CD8-positive, alpha-beta memory T cell (primary cell): ENCODE results near the gene LARP4B. TPM values are rescaled to one million over a fixed set of nuclear protein-coding genes. Genes with fewer than 3 reads are reported as not detected.
A peak's percentile ranks its signal among the peaks of the same experiment; 100 is the strongest.
"Not testable (repeated sequence)": the region's sequence is repeated elsewhere in the genome, so short reads cannot be mapped to it uniquely, and the experiment has no call there.

Experiments used
- CTCF ChIA-PET: fragments of 350-600 bp; sonication (Branson Sonifier 250); formaldehyde crosslinking; loops from one replicate; lab custom pipeline; 2021; ENCODE audit warnings: antibody characterized with exemption; lab: Charles Lee
- POLR2A ChIA-PET: fragments of 350-600 bp; sonication (Branson Sonifier 250); formaldehyde crosslinking; loops from one replicate; lab custom pipeline; 2021; ENCODE audit warnings: antibody characterized with exemption; lab: Charles Lee
- DNase-seq, 5 donors: peaks; one replicate each; pipeline versions ENCODE4 v3.0.0 to v3.0.0-alpha.2; 2020 to 2022; ENCODE audit warnings: mixed read lengths in 1 of 5
- H3K27ac ChIP-seq: one replicate; pipeline ENCODE4 v1.7.0; 2013; ENCODE audit warnings: low read depth, mild to moderate bottlenecking, low read length, moderate library complexity
- H3K27me3 ChIP-seq: 2 replicates; pipeline ENCODE4 v1.7.0; 2013; ENCODE audit warnings: low read length, mild to moderate bottlenecking; ENCODE audit not compliant: insufficient read depth, poor library complexity, severe bottlenecking
- H3K36me3 ChIP-seq: 2 replicates; pipeline ENCODE4 v1.7.0; 2013; ENCODE audit warnings: mild to moderate bottlenecking, low read length, moderate library complexity; ENCODE audit not compliant: insufficient read depth
- H3K4me1 ChIP-seq: 2 replicates; pipeline ENCODE4 v1.7.0; 2013; ENCODE audit warnings: mild to moderate bottlenecking, low read length, moderate library complexity; ENCODE audit not compliant: insufficient read depth
- H3K4me3 ChIP-seq: 2 replicates; pipeline ENCODE4 v1.7.0; 2013; ENCODE audit warnings: mild to moderate bottlenecking, low read length
- H3K9me3 ChIP-seq: 2 replicates; pipeline ENCODE4 v1.7.0; 2013; ENCODE audit warnings: mild to moderate bottlenecking, low read length
- H3K27ac Mint-ChIP-seq, 8 donors: one replicate each; pipeline ENCODE4 v1.8.0; 2020 to 2021; ENCODE audit warnings: mixed read lengths in 8 of 8, mild to moderate bottlenecking in 6 of 8, inconsistent platforms in 3 of 8, moderate library complexity in 3 of 8
- H3K27me3 Mint-ChIP-seq, 2 donors: one replicate each; pipeline ENCODE4 v1.8.0; 2020 to 2021; ENCODE audit warnings: mixed read lengths in 2 of 2, mild to moderate bottlenecking in 1 of 2, moderate library complexity in 1 of 2
- H3K36me3 Mint-ChIP-seq, 3 donors: one replicate each; pipeline ENCODE4 v1.8.0; 2020 to 2021; ENCODE audit warnings: mixed read lengths in 3 of 3, inconsistent platforms in 1 of 3, mild to moderate bottlenecking in 1 of 3
- H3K4me1 Mint-ChIP-seq, 3 donors: one replicate each; pipeline ENCODE4 v1.8.0; 2020 to 2021; ENCODE audit warnings: mixed read lengths in 3 of 3, inconsistent platforms in 1 of 3, mild to moderate bottlenecking in 1 of 3
- H3K4me3 Mint-ChIP-seq, 7 donors: one replicate each; pipeline ENCODE4 v1.8.0; 2020 to 2021; ENCODE audit warnings: mixed read lengths in 7 of 7, mild to moderate bottlenecking in 6 of 7, moderate library complexity in 4 of 7, inconsistent platforms in 2 of 7
- H3K9me3 Mint-ChIP-seq, 5 donors: one replicate each; pipeline ENCODE4 v1.8.0; 2020 to 2022; ENCODE audit warnings: mixed read lengths in 5 of 5, mild to moderate bottlenecking in 3 of 5, moderate library complexity in 2 of 5, inconsistent platforms in 1 of 5
- polyA plus RNA-seq: library from polyadenylated mRNA; unstranded; fragments of 300-500 nt; fragmentation: Illumina TruSeq; gene quantifications from one replicate; pipeline ENCODE4 v1.2.3, GENCODE V29; 2021
- total RNA-seq, 2 experiments: library from RNA; stranded (reverse); gene quantifications; one replicate each; pipeline ENCODE4 v1.2.3, GENCODE V29; 2021

The LARP4B gene
- total and polyA plus RNA-seq, 3 experiments from 2014 or later = 30.6 to 128 (median 121) TPM

DNA sequence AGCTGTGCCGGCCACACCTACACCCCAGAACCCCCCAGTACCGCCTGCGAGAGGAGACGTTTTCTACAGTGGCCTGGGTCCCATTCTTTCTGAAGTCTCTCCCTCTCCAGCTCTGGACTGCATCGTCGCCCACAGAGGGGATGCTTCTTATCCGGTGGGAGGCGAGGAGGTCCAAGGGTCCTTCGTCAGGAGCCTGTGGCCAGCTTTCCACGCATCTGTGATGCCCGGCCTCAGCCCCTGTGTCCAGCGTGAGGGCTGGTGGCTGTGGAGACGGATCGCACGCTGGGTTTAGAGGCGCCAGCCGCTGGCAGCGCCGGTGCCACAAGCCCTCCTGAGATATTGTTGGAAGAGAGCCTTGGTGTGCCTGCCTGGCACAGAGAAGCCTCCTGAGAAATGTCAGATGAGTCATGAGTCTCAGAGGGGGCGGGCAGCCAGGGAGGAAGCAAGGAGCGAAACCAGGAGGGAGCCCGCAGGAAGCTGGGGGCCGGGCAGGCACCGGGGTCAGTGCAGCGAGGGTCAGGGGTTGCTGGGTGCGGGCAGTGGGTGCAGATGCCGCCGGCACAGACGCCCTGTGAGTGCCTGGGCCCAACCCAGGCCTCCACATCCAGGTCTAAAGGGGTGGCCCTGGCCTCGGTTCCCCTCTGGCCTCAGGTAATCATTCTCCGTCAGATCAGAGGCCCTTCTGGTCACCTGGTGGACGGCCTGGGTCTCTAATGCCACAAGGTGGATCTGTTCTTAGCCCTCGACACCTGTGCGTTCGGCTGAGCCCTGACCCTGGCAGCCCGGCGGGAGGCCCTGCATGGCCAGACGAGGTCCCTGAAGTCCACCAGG lies 156.0 kb downstream of the LARP4B start:
- no peak overlapping the region for H3K27ac ChIP-seq
- Mint-ChIP-seq H3K36me3 (no peaks in the 10 kb centered on the region), H3K27me3 (peaks cover 9 to 12% of the 10 kb centered on the region in 2 donors), H3K9me3 (no peaks in the 10 kb centered on the region), H3K27ac (no peak overlapping the region), H3K4me3 (no peak overlapping the region), H3K4me1 (no peaks in the 10 kb centered on the region)
- H3K4me3 ChIP-seq = no peak overlapping the region
- no peaks in the 10 kb centered on the region for H3K9me3 ChIP-seq
- H3K36me3 ChIP-seq = no peaks in the 10 kb centered on the region
- CTCF ChIA-PET = no interaction called here
- no peak for DNase-seq
- H3K4me1 ChIP-seq = no peaks in the 10 kb centered on the region
- POLR2A ChIA-PET = no interaction called here
- H3K27me3 ChIP-seq = no peaks in the 10 kb centered on the region

- Histone ChIP-seq H3K4me1 (no peaks in the 10 kb centered on the region), H3K27me3 (no peaks in the 10 kb centered on the region), H3K4me3 (no peak overlapping the region), H3K36me3 (no peaks in the 10 kb centered on the region), H3K9me3 (no peaks in the 10 kb centered on the region), H3K27ac (no peak overlapping the region)
- no peaks in the 10 kb centered on the region for H3K4me1 Mint-ChIP-seq
- peaks cover 0 to 3% (median 0%) of the 10 kb centered on the region in 5 donors for H3K9me3 Mint-ChIP-seq
- no peak for DNase-seq
- H3K27ac Mint-ChIP-seq = no peak overlapping the region
- CTCF ChIA-PET = no interaction called here
- H3K36me3 Mint-ChIP-seq = no peaks in the 10 kb centered on the region
- H3K27me3 Mint-ChIP-seq = peaks cover 1 to 6% of the 10 kb centered on the region in 2 donors
- no peak overlapping the region for H3K4me3 Mint-ChIP-seq
- POLR2A ChIA-PET = no interaction called here
These were observed 156.8 kb downstream of the LARP4B start for GRCh38 chr10:774661-775244.

GRCh38 chr10:774223-774622 lies 157.3 kb downstream of the LARP4B start:
- H3K4me1 ChIP-seq = no peaks in the 10 kb centered on the region
- peaks cover 0 to 3% (median 0%) of the 10 kb centered on the region in 5 donors for H3K9me3 Mint-ChIP-seq
- H3K4me3 ChIP-seq = no peak overlapping the region
- peaks cover 0 to 4% of the 10 kb centered on the region in 2 donors for H3K27me3 Mint-ChIP-seq
- ChIA-PET POLR2A (no interaction called here), CTCF (no interaction called here)
- no peak overlapping the region for H3K27ac Mint-ChIP-seq
- H3K4me1 Mint-ChIP-seq = no peaks in the 10 kb centered on the region
- no peak for DNase-seq
- no peak overlapping the region for H3K27ac ChIP-seq
- no peaks in the 10 kb centered on the region for H3K9me3 ChIP-seq
- H3K36me3 ChIP-seq = no peaks in the 10 kb centered on the region
- no peak overlapping the region for H3K4me3 Mint-ChIP-seq
- no peaks in the 10 kb centered on the region for H3K27me3 ChIP-seq
- no peaks in the 10 kb centered on the region for H3K36me3 Mint-ChIP-seq

DNA sequence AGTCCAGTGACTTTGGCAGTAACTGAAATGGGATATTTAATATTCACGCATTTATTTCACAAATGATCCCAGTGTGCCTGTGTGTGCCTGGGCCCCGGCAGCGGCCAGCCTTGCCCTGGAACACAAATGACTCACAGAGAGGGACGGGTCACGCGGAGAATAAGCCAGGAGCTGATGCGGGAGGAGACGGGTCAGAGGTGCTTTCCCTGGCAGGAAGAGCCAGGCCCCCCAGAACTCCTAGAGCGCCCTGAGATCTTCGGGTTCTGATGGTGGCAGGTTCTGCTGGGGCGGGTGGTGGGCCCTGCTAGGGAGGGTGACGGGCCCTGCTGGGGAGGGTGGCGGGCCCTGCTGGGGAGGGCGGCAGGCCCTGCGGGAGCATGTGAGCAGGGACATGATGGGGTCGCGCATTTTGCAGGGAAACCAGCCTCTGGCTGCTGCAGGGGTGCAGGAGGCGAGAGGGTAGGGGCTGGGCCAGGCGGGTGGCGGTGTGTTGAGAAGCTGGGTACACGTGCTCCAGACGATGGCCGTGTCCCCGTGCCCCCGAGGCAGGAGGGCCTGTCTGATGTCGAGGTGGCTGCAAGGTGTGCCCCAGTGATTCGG lies 157.8 kb downstream of the LARP4B start:
- Mint-ChIP-seq H3K36me3 (no peaks in the 10 kb centered on the region), H3K4me3 (no peak overlapping the region), H3K9me3 (peaks cover 0 to 5% (median 0%) of the 10 kb centered on the region in 5 donors), H3K27ac (no peak overlapping the region), H3K27me3 (peaks cover 0 to 2% of the 10 kb centered on the region in 2 donors), H3K4me1 (no peaks in the 10 kb centered on the region)
- no peaks in the 10 kb centered on the region for H3K4me1 ChIP-seq
- ChIA-PET POLR2A (no interaction called here), CTCF (no interaction called here)
- no peaks in the 10 kb centered on the region for H3K36me3 ChIP-seq
- DNase-seq = no peak
- no peaks in the 10 kb centered on the region for H3K27me3 ChIP-seq
- H3K4me3 ChIP-seq = no peak overlapping the region
- no peaks in the 10 kb centered on the region for H3K9me3 ChIP-seq
- H3K27ac ChIP-seq = no peak overlapping the region

DNA sequence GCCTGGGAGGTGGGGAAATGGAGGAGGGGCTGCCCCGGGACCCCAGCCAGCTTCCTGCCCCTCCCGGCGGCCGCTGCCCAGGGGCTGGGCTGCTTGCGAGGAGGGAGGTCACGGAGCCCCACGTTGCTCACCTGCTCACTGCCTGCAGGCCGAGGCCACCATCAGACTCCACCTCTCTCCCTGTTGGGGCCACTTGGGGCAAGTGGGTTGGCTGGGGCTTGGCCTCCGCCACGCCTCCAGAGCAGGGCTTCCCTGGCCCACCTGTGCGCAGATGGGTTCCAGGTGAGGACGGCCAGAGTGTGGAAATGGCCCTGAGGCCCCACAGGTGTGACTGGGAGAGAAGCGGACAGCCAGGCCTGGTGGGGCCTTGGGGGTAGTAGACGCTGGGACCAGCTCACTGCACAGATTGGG lies 159.3 kb downstream of the LARP4B start:
- Mint-ChIP-seq H3K36me3 (peaks cover 0 to 4% (median 0%) of the 10 kb centered on the region in 3 donors), H3K4me1 (no peaks in the 10 kb centered on the region), H3K27me3 (peaks cover 0 to 2% of the 10 kb centered on the region in 2 donors), H3K4me3 (no peak overlapping the region), H3K9me3 (peaks cover 10 to 14% (median 11%) of the 10 kb centered on the region in 5 donors), H3K27ac (no peak overlapping the region)
- no peaks in the 10 kb centered on the region for H3K36me3 ChIP-seq
- POLR2A ChIA-PET = no interaction called here
- DNase-seq = no peak
- H3K27me3 ChIP-seq = no peaks in the 10 kb centered on the region
- no peak overlapping the region for H3K4me3 ChIP-seq
- H3K27ac ChIP-seq = no peak overlapping the region
- no peaks in the 10 kb centered on the region for H3K9me3 ChIP-seq
- CTCF ChIA-PET = no interaction called here
- no peaks in the 10 kb centered on the region for H3K4me1 ChIP-seq

DNA sequence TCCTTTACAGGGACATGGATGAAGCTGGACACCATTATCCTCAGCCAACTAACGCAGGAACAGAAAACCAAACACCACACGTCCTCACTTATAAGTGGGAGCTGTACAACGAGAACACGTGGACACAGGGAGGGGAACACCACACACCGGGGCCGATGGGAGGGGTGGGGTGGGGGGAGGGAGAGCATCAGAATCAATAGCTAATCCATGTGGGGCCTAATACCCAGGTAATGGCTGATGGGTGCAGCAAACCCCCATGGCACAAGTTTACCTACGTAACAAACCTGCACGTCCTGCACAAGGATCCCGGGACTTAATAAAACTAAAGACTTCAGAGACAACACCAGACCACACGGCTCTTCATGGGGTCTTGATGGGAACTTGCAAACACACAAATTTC lies 159.9 kb downstream of the LARP4B start:
- Mint-ChIP-seq H3K27ac (no peak overlapping the region), H3K4me3 (no peak overlapping the region), H3K36me3 (peaks cover 0 to 4% (median 0%) of the 10 kb centered on the region in 3 donors), H3K9me3 (peaks cover 10 to 15% (median 12%) of the 10 kb centered on the region in 5 donors), H3K27me3 (peaks cover 0 to 2% of the 10 kb centered on the region in 2 donors), H3K4me1 (no peaks in the 10 kb centered on the region)
- Histone ChIP-seq H3K36me3 (no peaks in the 10 kb centered on the region), H3K27ac (no peak overlapping the region), H3K4me3 (no peak overlapping the region), H3K4me1 (no peaks in the 10 kb centered on the region), H3K9me3 (no peaks in the 10 kb centered on the region), H3K27me3 (no peaks in the 10 kb centered on the region)
- CTCF ChIA-PET = no interaction called here
- no peak for DNase-seq
- POLR2A ChIA-PET = no interaction called here

GRCh38 chr10:770975-771374 lies 160.5 kb downstream of the LARP4B start:
- ChIA-PET POLR2A (no interaction called here), CTCF (no interaction called here)
- no peaks in the 10 kb centered on the region for H3K27me3 ChIP-seq
- H3K4me1 Mint-ChIP-seq = no peaks in the 10 kb centered on the region
- no peak overlapping the region for H3K4me3 ChIP-seq
- DNase-seq = no peak
- H3K27ac Mint-ChIP-seq = peak overlapping the region in 1 of 8 donors; percentile 36
- peaks cover 0 to 4% (median 0%) of the 10 kb centered on the region in 3 donors for H3K36me3 Mint-ChIP-seq
- peaks cover 0 to 2% of the 10 kb centered on the region in 2 donors for H3K27me3 Mint-ChIP-seq
- H3K9me3 ChIP-seq = no peaks in the 10 kb centered on the region
- no peaks in the 10 kb centered on the region for H3K4me1 ChIP-seq
- H3K4me3 Mint-ChIP-seq = no peak overlapping the region
- no peaks in the 10 kb centered on the region for H3K36me3 ChIP-seq
- H3K9me3 Mint-ChIP-seq = peaks cover 10 to 15% (median 14%) of the 10 kb centered on the region in 5 donors
- H3K27ac ChIP-seq = no peak overlapping the region

DNA sequence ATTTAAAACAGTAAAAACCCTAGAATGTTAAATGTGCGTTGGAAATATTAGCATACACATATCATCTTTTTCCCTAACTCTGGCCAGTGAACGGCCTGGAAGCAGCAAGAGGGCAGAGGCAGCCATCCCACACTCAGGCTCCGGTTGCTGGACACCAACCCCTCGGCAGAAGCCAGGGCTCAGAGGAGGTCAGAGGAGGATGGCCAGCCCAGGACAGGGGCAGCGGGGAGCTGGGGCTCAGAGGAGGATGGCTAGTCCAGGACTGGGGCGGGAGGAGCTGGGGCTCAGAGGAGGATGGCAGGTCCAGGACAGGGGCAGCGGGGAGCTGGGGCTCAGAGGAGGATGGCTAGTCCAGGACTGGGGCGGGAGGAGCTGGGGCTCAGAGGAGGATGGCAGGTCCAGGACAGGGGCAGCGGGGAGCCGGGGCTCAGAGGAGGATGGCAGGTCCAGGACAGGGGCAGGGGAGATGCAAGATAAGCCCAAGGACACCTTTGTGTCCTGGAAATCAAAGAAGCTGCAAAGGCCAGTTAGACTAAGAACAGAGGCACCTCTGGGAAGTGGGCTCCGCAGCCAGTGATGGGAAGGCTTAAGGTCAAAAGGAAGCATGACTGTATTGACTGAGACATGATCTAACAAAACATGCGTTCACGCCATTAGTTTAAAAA lies 161.3 kb downstream of the LARP4B start:
- H3K9me3 ChIP-seq, H3K4me3 ChIP-seq, CTCF ChIA-PET, H3K36me3 ChIP-seq, H3K27me3 Mint-ChIP-seq, DNase-seq, H3K4me1 ChIP-seq, H3K27me3 ChIP-seq, H3K4me3 Mint-ChIP-seq, POLR2A ChIA-PET, H3K36me3 Mint-ChIP-seq, H3K27ac Mint-ChIP-seq, H3K4me1 Mint-ChIP-seq, H3K27ac ChIP-seq: not testable (repeated sequence)
- H3K9me3 Mint-ChIP-seq = peaks cover 11 to 15% (median 14%) of the 10 kb centered on the region in 5 donors
